WTC11 (cell line): ENCODE data around the gene CD300A. TPM values are rescaled to one million over a fixed set of nuclear protein-coding genes. Genes with fewer than 3 reads are reported as not detected.

Source experiments
- ATAC-seq: fragments of 200-7000 bp; cut with Tn5 transposase; 2 replicates; pipeline ENCODE4 v1.10.0; 2021; ENCODE audit warnings: mild to moderate bottlenecking, moderate library complexity
- CTCF ChIA-PET: fragments of 300-600 bp; sonication (Branson Sonifier 250); formaldehyde crosslinking; loops from one replicate; lab custom pipeline; 2021; ENCODE audit warnings: antibody characterized with exemption; lab: Charles Lee
- POLR2A ChIA-PET: fragments of 350-600 bp; sonication (Branson Sonifier 250); formaldehyde crosslinking; loops from one replicate; lab custom pipeline; 2021; ENCODE audit warnings: antibody characterized with exemption; lab: Charles Lee
- DNase-seq: peaks from one replicate; pipeline ENCODE4 v3.0.0; 2021; ENCODE audit warnings: low spot score
- H3K27ac Mint-ChIP-seq: 2 replicates; pipeline ENCODE4 v1.8.0; 2021; ENCODE audit warnings: mixed read lengths
- H3K27me3 Mint-ChIP-seq: 2 replicates; pipeline ENCODE4 v1.8.0; 2021; ENCODE audit warnings: low read depth, mild to moderate bottlenecking, moderate library complexity, mixed read lengths
- H3K36me3 Mint-ChIP-seq: 2 replicates; pipeline ENCODE4 v1.8.0; 2021; ENCODE audit warnings: mixed read lengths
- H3K4me1 Mint-ChIP-seq: 2 replicates; pipeline ENCODE4 v1.8.0; 2022; ENCODE audit warnings: mixed read lengths
- H3K4me3 Mint-ChIP-seq: 2 replicates; pipeline ENCODE4 v1.8.0; 2021; ENCODE audit warnings: mild to moderate bottlenecking, moderate library complexity, mixed read lengths
- H3K9me3 Mint-ChIP-seq: 2 replicates; pipeline ENCODE4 v1.8.0; 2021; ENCODE audit warnings: mixed read lengths
- CBFB ChIP-seq: sonication (generic); formaldehyde crosslinking; IDR thresholded peaks from 2 replicates; pipeline ENCODE4 v1.8.1; 2022; ENCODE audit warnings: mild to moderate bottlenecking, low read depth, missing genetic modification reagents
- CREB1 ChIP-seq: sonication (generic); formaldehyde crosslinking; IDR thresholded peaks from 2 replicates; pipeline ENCODE4 v1.8.0; 2023; ENCODE audit warnings: mild to moderate bottlenecking, missing genetic modification reagents
- ETV6 ChIP-seq: sonication (generic); formaldehyde crosslinking; IDR thresholded peaks from 2 replicates; pipeline ENCODE4 v1.8.1; 2022; ENCODE audit warnings: mild to moderate bottlenecking, missing genetic modification reagents
- FOXK1 ChIP-seq: sonication (generic); formaldehyde crosslinking; IDR thresholded peaks from 2 replicates; pipeline ENCODE4 v1.8.0; 2022; ENCODE audit warnings: mild to moderate bottlenecking, moderate library complexity, missing genetic modification reagents
- FOXP1 ChIP-seq: sonication (generic); formaldehyde crosslinking; IDR thresholded peaks from 2 replicates; pipeline ENCODE4 v1.8.0; 2022; ENCODE audit warnings: missing genetic modification reagents, mild to moderate bottlenecking, moderate library complexity, borderline replicate concordance
- GABPB1 ChIP-seq: sonication (generic); formaldehyde crosslinking; IDR thresholded peaks from 2 replicates; pipeline ENCODE4 v1.8.1; 2023; ENCODE audit warnings: mild to moderate bottlenecking, missing genetic modification reagents
- MAX ChIP-seq: sonication (generic); formaldehyde crosslinking; IDR thresholded peaks from 2 replicates; pipeline ENCODE4 v1.8.0; 2022; ENCODE audit warnings: mild to moderate bottlenecking, missing genetic modification reagents
- NR2C2 ChIP-seq: sonication (generic); formaldehyde crosslinking; IDR thresholded peaks from 2 replicates; pipeline ENCODE4 v1.8.0; 2022; ENCODE audit warnings: mild to moderate bottlenecking, missing genetic modification reagents
- SP1 ChIP-seq: sonication (generic); formaldehyde crosslinking; conservative IDR thresholded peaks from 2 replicates; pipeline ENCODE4 v1.8.1; 2022; ENCODE audit warnings: missing genetic modification reagents
- TCF7 ChIP-seq: sonication (generic); formaldehyde crosslinking; IDR thresholded peaks from 2 replicates; pipeline ENCODE4 v1.8.0; 2022; ENCODE audit warnings: mild to moderate bottlenecking, low read depth, missing genetic modification reagents, moderate library complexity
- TEAD4 ChIP-seq: sonication (generic); formaldehyde crosslinking; IDR thresholded peaks from 2 replicates; pipeline ENCODE4 v1.8.0; 2022; ENCODE audit warnings: mild to moderate bottlenecking, missing genetic modification reagents
- TP53 ChIP-seq: sonication (generic); formaldehyde crosslinking; IDR thresholded peaks from 2 replicates; pipeline ENCODE4 v1.8.1; 2023; ENCODE audit warnings: mild to moderate bottlenecking, missing genetic modification reagents
- ZBTB43 ChIP-seq: sonication (generic); formaldehyde crosslinking; IDR thresholded peaks from 2 replicates; pipeline ENCODE4 v1.8.1; 2023; ENCODE audit warnings: mild to moderate bottlenecking, missing genetic modification reagents
- ZNF138 ChIP-seq: sonication (generic); formaldehyde crosslinking; conservative IDR thresholded peaks from 2 replicates; pipeline ENCODE4 v1.8.1; 2022; ENCODE audit warnings: mild to moderate bottlenecking, moderate library complexity, missing genetic modification reagents
- ZNF671 ChIP-seq: fragments of 250-450 bp; sonication (Bioruptor Pico); IDR thresholded peaks from 2 replicates; pipeline ENCODE4 v1.8.0; 2021; ENCODE audit warnings: mild to moderate bottlenecking
- total RNA-seq: library from RNA; stranded (reverse); gene quantifications from 3 replicates; pipeline ENCODE4 v1.2.3, GENCODE V29; 2021
- TF ChIP-seq, protein P1 (sequence below): fragments of 250-450 bp; sonication (Bioruptor Pico); IDR thresholded peaks from 2 replicates; pipeline ENCODE4 v1.9.0; 2021; ENCODE audit warnings: mild to moderate bottlenecking
- TF ChIP-seq, protein P2 (sequence below): sonication (generic); formaldehyde crosslinking; IDR thresholded peaks from 2 replicates; pipeline ENCODE4 v1.8.1; 2023; ENCODE audit warnings: mild to moderate bottlenecking, moderate library complexity, missing genetic modification reagents
- TF ChIP-seq, protein P3 (sequence below): sonication (generic); formaldehyde crosslinking; IDR thresholded peaks from 2 replicates; pipeline ENCODE4 v1.8.0; 2023; ENCODE audit warnings: missing genetic modification reagents, mild to moderate bottlenecking, borderline replicate concordance

CD300A gene
- total RNA-seq, 1 experiment from 2014 or later, result 1.1 TPM

DNA sequence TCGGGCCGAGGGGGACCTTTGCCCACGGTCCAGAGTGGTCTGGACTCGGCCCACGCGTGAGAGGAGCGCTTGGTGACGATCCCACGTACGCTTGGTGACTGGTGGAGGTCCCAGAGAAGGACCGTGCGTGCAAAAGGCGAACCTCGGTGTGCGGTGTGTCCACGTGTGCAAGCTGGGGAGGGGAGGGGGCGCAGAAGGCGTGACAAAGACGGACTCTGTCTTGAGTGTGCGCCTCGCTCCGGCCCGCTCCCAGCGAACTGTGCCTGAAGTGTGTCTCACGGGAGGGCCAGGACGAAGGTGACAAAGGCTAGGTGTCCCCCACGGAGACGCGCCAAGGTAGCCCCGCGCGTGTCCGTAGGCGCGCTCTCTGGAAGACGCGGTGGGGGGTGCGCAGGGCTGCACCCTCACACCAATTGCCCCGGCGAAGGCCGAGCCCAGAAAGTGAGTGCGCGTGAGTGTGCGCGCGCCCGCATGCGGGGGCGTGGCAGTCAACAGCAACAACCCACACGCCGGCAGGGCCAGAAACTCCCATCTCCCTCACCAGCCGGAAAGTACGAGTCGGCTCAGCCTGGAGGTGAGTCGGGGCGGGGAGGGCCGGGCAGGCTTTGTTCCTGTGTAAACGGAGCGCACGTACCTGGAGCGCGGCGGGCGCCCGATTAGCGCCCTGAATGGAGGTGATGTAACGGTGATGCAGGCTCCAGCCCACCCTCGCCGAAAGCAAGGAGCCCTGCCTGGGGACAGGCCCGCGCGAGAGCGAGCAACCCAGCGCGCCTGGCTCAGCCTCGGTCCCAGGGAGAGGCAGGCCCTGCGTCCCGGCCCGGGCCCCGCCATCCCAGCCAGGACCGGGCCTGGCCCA lies 34.6 kb upstream of the CD300A start, which contains the start of gene GPRC5C:
Gene GPRC5C (plus strand): TSS at position 521 of the 856 bp plus-strand sequence. CDS start 7,689 bp downstream, outside the sequence.
- Mint-ChIP-seq H3K4me1 (peaks cover 37% of the 10 kb centered on the region), H3K27me3 (peaks cover 37% of the 10 kb centered on the region), H3K27ac (no peak within 1 kb of the TSS), H3K4me3 (peak within 1 kb of the TSS; percentile 84), H3K9me3 (no peaks in the 10 kb centered on the region), H3K36me3 (no peaks in the 10 kb centered on the region; the same call in 1 of the 2 replicates)
- POLR2A ChIA-PET, result no interaction called here
- ATAC-seq (peak; percentile 52), DNase-seq (peak; percentile 82)
- CTCF ChIA-PET, result interaction anchor here (2.8 kb wide), 1 partner anchor 52 kb away, joined by 29 read pairs; no protein-coding TSS in a partner anchor
- TF ChIP-seq ZNF138 (CRISPR knock-in tag), result no peak
- TF ChIP-seq CBFB (CRISPR knock-in tag), result peak; percentile 29; the same call in 1 of the 2 replicates
- 0 out of 2 replicates have a peak, but pooled peaks have one; percentile 36 for TF ChIP-seq TCF7
- 0 out of 2 replicates have a peak, but pooled peaks have one; percentile 71 for TF ChIP-seq CREB1
- TF ChIP-seq ZBTB43 (CRISPR knock-in tag), result peak; percentile 92
- 0 out of 2 replicates have a peak, but pooled peaks have one; percentile 60 for TF ChIP-seq TEAD4 (CRISPR knock-in tag)
- TF ChIP-seq SP1 (CRISPR knock-in tag), result 0 out of 2 replicates have a peak, but pooled peaks have one; percentile 32
- TF ChIP-seq, protein P1, sequence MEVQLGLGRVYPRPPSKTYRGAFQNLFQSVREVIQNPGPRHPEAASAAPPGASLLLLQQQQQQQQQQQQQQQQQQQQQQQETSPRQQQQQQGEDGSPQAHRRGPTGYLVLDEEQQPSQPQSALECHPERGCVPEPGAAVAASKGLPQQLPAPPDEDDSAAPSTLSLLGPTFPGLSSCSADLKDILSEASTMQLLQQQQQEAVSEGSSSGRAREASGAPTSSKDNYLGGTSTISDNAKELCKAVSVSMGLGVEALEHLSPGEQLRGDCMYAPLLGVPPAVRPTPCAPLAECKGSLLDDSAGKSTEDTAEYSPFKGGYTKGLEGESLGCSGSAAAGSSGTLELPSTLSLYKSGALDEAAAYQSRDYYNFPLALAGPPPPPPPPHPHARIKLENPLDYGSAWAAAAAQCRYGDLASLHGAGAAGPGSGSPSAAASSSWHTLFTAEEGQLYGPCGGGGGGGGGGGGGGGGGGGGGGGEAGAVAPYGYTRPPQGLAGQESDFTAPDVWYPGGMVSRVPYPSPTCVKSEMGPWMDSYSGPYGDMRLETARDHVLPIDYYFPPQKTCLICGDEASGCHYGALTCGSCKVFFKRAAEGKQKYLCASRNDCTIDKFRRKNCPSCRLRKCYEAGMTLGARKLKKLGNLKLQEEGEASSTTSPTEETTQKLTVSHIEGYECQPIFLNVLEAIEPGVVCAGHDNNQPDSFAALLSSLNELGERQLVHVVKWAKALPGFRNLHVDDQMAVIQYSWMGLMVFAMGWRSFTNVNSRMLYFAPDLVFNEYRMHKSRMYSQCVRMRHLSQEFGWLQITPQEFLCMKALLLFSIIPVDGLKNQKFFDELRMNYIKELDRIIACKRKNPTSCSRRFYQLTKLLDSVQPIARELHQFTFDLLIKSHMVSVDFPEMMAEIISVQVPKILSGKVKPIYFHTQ (CRISPR knock-in tag), result no peak
- TF ChIP-seq, protein P2, sequence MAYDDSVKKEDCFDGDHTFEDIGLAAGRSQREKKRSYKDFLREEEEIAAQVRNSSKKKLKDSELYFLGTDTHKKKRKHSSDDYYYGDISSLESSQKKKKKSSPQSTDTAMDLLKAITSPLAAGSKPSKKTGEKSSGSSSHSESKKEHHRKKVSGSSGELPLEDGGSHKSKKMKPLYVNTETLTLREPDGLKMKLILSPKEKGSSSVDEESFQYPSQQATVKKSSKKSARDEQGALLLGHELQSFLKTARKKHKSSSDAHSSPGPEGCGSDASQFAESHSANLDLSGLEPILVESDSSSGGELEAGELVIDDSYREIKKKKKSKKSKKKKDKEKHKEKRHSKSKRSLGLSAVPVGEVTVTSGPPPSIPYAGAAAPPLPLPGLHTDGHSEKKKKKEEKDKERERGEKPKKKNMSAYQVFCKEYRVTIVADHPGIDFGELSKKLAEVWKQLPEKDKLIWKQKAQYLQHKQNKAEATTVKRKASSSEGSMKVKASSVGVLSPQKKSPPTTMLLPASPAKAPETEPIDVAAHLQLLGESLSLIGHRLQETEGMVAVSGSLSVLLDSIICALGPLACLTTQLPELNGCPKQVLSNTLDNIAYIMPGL (CRISPR knock-in tag), result peak; percentile 70; the same call in 1 of the 2 replicates
- no peak for TF ChIP-seq ZNF671
- TF ChIP-seq ETV6 (CRISPR knock-in tag), result peak; percentile 63; the same call in 1 of the 2 replicates
- TF ChIP-seq TP53 (CRISPR knock-in tag), result 0 out of 2 replicates have a peak, but pooled peaks have one; percentile 56
- TF ChIP-seq, protein P3, sequence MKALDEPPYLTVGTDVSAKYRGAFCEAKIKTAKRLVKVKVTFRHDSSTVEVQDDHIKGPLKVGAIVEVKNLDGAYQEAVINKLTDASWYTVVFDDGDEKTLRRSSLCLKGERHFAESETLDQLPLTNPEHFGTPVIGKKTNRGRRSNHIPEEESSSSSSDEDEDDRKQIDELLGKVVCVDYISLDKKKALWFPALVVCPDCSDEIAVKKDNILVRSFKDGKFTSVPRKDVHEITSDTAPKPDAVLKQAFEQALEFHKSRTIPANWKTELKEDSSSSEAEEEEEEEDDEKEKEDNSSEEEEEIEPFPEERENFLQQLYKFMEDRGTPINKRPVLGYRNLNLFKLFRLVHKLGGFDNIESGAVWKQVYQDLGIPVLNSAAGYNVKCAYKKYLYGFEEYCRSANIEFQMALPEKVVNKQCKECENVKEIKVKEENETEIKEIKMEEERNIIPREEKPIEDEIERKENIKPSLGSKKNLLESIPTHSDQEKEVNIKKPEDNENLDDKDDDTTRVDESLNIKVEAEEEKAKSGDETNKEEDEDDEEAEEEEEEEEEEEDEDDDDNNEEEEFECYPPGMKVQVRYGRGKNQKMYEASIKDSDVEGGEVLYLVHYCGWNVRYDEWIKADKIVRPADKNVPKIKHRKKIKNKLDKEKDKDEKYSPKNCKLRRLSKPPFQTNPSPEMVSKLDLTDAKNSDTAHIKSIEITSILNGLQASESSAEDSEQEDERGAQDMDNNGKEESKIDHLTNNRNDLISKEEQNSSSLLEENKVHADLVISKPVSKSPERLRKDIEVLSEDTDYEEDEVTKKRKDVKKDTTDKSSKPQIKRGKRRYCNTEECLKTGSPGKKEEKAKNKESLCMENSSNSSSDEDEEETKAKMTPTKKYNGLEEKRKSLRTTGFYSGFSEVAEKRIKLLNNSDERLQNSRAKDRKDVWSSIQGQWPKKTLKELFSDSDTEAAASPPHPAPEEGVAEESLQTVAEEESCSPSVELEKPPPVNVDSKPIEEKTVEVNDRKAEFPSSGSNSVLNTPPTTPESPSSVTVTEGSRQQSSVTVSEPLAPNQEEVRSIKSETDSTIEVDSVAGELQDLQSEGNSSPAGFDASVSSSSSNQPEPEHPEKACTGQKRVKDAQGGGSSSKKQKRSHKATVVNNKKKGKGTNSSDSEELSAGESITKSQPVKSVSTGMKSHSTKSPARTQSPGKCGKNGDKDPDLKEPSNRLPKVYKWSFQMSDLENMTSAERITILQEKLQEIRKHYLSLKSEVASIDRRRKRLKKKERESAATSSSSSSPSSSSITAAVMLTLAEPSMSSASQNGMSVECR, result peak; percentile 58; the same call in 1 of the 2 replicates
- TF ChIP-seq FOXP1 (CRISPR knock-in tag), result peak; percentile 82
- peak; percentile 72 for TF ChIP-seq MAX (CRISPR knock-in tag)
- no peak for TF ChIP-seq NR2C2 (CRISPR knock-in tag)
- TF ChIP-seq GABPB1, result peak; percentile 73
- peak; percentile 96 for TF ChIP-seq FOXK1
